Measurements from ENCODE around the gene SCN1A.
A peak's percentile ranks its signal among the peaks of the same experiment; 100 is the strongest.
"Not testable (repeated sequence)": the region's sequence is repeated elsewhere in the genome, so short reads cannot be mapped to it uniquely, and the experiment has no call there.

The SCN1A gene
- 0 to 0.33 (median 0) reads per million in 18 experiments for total RNA-seq

- DNase-seq = peak in 1 of 2 donors; percentile 57
These were observed at the start of gene SCN1A for GRCh38 chr2:166127217-166128155. Gene SCN1A (minus strand): TSS chr2:166128020. CDS start chr2:166073621, 54,399 bp downstream.

- DNase-seq = no peak
These were observed 45.4 kb upstream of the SCN1A start for GRCh38 chr2:166173263-166173662.

GRCh38 chr2:166171216-166171615 is 43.4 kb upstream of the SCN1A start:
- no peak for DNase-seq

- DNase-seq = no peak
These were observed 42.5 kb upstream of the SCN1A start for GRCh38 chr2:166170356-166170755.

GRCh38 chr2:166167449-166167848 is 39.6 kb upstream of the SCN1A start:
- DNase-seq = no peak

GRCh38 chr2:166163775-166164174 is 36.0 kb upstream of the SCN1A start:
- no peak for DNase-seq

- DNase-seq = no peak
These were observed 30.7 kb upstream of the SCN1A start for GRCh38 chr2:166158546-166158945.

- no peak for DNase-seq
These were observed 29.8 kb upstream of the SCN1A start for GRCh38 chr2:166157578-166157977.

GRCh38 chr2:166156985-166157490 is 29.2 kb upstream of the SCN1A start:
- no peak for DNase-seq

- no peak for DNase-seq
These were observed 27.8 kb upstream of the SCN1A start for GRCh38 chr2:166155589-166155988.

GRCh38 chr2:166154685-166155338 is 27.0 kb upstream of the SCN1A start:
- DNase-seq = no peak

GRCh38 chr2:166152064-166152463 is 24.2 kb upstream of the SCN1A start:
- DNase-seq = no peak

GRCh38 chr2:166148500-166149400 is 20.9 kb upstream of the SCN1A start:
- DNase-seq = no peak

- DNase-seq = no peak
These were observed 20.1 kb upstream of the SCN1A start for GRCh38 chr2:166147883-166148282.

- no peak for DNase-seq
These were observed 16.3 kb upstream of the SCN1A start for GRCh38 chr2:166144071-166144470.

GRCh38 chr2:166140932-166141331 is 13.1 kb upstream of the SCN1A start:
- DNase-seq = no peak

- no peak for DNase-seq
These were observed 12.7 kb upstream of the SCN1A start for GRCh38 chr2:166140475-166140874.

GRCh38 chr2:166139479-166139878 is 11.7 kb upstream of the SCN1A start:
- not testable (repeated sequence) for DNase-seq

GRCh38 chr2:166138667-166139066 is 10.8 kb upstream of the SCN1A start:
- DNase-seq = no peak

GRCh38 chr2:166138144-166138543 is 10.3 kb upstream of the SCN1A start:
- DNase-seq = no peak

- no peak for DNase-seq
These were observed 9.5 kb upstream of the SCN1A start for GRCh38 chr2:166137331-166137730.

- no peak for DNase-seq
These were observed 8.0 kb upstream of the SCN1A start for GRCh38 chr2:166135849-166136258.
